ENCODE measurements around the gene REX1BD.

The REX1BD gene

DNA sequence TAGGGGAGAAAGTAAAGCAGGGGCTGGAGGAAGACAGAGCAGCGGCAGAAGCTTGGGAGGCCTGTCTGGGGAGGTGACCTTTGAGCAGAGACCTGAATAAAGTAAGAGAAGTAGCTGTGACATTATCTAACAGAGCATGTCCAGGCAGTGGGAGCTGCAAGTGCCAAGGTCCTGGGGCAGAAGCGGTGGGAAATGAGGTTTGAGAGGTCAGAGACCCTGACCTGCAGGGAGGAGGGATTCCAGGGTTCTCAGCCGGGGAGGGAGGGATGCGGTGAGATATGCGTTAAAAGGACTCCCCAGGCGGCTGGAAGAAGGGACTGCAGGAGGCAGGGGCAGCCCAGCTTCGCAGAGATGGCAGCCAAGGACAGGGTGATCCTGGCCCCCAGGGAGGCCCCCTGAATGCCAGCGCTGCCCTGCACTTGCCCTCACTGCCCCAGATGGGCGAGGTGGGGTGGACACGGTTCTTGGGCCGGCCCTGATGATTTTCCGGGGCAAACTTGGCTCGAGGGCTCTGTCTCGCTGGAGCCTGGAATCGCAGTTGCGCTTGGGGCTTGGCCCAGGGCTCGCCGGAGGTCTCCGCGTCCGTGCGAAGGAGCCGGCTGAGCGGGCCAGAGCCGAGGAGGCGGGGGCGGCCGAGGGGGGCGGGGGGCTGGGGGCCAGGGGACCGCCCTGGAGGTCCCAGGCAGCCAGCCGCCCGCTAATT, 14.8 kb downstream of the REX1BD start:
- DNase-seq (ENCODE audit: low spot score): no peak

DNA sequence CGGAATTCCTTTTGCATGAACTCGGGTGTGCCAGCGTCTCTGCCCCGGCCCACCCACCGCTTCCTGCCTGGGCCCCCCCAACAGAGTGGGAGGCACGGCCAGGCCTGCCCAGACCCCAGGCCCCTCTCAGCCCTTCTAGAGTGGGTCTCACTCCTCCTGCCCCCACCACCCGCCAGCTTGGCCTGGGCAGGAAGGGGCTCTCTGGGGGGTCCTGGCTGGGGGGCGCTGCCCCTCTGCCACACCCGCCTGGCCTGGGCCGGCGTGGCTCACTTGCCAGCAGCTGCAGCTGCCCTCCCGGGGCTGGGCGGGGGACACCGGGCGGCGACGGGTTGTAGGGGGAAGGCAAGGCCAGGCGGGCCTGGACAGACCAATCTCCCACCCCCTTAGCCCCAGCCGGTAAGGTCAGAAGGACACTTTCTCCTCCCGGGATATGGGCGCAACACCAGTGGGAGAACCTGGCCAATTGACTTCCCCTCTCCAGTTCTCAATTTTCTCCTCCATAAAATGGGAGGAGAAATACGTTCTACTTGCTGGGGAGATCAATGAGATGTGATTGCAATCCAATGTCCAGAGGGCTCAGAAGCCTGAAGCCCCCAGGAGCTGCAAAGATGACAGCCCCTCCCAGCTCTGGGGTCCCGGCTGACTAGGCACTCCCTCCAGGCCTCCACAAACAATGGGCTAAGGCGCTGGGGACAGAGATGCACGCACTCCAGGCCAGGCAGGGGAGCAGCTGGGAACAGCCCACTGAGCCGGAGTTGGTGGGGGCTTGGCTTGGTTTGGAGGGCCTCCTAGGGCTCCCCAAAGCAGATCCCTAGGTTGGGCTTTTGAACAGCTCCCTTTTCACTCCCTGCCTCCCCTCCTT, 15.6 kb downstream of the REX1BD start:
- DNase-seq (ENCODE audit: low spot score): no peak

DNA sequence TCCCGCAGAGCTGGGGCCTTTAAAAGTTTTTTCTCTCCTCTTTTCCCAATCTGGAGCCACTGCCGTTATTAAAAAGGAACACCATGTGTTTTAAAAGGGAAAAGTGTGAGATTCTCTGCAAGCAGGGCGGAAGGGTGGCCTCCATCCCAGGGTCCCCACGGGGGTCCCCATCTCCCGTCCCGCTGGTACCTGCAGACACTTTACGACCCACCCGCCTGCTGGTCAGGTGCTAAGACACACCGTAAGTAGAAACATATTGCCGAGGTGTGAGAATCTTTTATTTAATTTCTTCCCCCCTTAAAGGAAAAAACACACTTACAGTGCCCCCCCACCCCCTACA, 16.2 kb downstream of the REX1BD start:
- DNase-seq (ENCODE audit: low spot score): no peak

DNA sequence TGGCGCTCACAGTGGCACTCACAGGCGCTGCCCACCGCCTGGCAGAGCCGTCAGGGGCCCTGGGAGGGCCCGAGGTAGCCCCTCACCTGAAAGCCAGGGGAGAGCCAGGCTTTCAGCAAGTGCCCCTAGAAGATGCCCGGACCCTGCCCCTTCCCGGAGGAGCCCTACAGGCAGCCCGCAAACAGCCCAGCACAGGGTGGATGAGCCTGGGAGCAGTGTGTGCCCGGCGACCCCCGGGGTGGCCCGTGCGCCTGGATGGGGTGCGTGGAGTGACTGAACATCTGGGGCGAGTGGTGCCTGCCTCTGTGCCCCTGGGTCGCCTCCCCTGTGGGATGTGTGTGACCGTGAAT, 16.6 kb downstream of the REX1BD start:
- DNase-seq (ENCODE audit: low spot score): no peak

GRCh38 chr19:18605546-18606280, 17.1 kb downstream of the REX1BD start:
- no peak for DNase-seq (ENCODE audit: low spot score)

DNA sequence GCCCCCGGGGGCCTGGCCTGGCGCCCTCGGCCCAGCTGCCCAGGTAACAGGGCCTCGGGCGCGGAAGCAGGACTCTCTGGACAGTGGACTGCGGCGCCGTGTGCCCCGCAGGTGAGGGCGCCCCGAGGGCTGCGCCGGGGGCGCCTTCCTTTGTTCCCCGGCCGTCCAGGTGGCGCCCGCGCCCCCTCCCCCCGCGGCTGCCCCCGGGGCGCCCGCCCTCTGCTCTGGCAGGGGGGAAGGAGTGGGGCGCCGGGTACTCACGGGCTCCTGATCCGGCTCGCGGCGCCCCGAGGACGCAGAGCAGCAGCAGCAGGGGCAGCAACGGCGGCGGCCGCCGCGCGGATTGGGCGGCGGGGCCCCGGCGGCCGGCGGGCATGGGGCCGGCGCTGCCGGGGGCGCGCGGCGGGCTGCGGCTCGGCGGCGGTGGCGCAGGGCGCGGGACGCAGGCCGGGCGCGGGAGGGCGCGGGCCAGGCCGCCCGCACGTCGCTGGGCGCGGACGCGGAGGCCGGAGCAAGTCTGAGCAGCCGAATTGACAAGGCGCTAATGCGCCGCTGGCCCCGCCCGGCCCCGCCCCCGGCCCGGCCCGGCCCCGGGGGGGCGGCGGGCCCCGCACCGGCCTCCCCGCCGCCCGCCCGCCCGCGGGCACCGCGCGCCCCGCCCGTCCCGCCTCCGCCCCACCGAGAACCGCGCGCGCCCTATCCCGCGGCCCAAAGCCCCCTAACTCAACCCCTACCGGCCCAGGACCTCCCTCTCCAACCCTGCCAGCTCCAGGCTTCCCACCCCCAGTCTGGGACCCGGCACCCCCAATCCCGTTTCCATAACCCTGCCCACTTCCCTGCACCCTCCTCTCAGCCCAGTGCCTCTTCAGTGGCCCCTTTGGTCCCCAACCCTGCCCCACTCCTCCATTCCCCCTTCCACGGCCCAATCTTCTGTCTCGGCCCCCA, 18.0 kb downstream of the REX1BD start, which contains the start of gene CRLF1:
TSS of gene CRLF1 (minus strand) at position 519 of the 945 bp plus-strand sequence. CDS start at position 376, 143 bp downstream.
- DNase-seq (ENCODE audit: low spot score): no peak

DNA sequence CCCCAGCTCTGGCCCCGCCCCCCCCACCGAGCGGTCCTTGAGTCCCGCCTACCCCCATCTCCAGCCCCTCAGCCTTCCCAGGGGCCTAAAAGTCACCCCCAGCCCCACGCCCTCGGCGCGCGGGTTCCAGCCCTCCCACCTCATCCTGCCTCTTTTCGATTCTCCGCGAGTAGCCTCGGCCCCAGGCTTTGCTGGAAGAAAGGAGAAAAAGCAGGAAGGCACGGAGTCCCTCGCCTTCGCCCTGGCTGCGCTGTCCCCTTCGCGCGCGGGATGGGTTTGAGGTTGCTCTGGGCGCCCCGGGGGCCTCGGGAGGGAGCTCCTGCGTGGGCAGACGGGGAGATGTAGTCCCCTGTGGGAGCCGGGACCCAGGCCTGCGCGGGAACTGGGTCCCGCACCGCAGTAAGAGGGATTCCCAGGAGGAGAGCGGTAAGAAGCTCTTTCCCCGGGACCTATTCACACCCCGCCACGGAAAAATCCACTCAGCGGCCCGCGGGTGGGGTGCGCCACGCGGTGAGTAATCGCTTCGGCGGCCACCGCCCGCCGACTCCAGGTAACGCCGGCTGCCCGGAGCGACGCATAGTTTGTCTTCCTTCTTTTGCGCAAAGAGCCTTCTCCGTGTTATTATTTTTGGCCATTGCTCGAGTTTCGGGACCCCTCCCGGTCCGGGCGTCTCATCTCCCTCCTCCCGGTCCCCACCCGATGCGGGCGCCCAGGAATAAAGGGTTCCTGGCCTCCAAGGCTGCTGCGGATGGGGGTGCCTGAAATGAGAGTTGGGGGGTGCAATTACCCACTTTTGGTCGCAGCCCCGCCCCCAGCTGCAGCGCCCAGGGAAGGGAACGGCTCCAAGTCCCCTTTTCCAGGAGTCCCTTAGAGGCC, 18.9 kb downstream of the REX1BD start:
- DNase-seq (ENCODE audit: low spot score): no peak

- no peak for DNase-seq (ENCODE audit: low spot score)
Measured at GRCh38 chr19:18608102-18608804, 19.7 kb downstream of the REX1BD start.

DNA sequence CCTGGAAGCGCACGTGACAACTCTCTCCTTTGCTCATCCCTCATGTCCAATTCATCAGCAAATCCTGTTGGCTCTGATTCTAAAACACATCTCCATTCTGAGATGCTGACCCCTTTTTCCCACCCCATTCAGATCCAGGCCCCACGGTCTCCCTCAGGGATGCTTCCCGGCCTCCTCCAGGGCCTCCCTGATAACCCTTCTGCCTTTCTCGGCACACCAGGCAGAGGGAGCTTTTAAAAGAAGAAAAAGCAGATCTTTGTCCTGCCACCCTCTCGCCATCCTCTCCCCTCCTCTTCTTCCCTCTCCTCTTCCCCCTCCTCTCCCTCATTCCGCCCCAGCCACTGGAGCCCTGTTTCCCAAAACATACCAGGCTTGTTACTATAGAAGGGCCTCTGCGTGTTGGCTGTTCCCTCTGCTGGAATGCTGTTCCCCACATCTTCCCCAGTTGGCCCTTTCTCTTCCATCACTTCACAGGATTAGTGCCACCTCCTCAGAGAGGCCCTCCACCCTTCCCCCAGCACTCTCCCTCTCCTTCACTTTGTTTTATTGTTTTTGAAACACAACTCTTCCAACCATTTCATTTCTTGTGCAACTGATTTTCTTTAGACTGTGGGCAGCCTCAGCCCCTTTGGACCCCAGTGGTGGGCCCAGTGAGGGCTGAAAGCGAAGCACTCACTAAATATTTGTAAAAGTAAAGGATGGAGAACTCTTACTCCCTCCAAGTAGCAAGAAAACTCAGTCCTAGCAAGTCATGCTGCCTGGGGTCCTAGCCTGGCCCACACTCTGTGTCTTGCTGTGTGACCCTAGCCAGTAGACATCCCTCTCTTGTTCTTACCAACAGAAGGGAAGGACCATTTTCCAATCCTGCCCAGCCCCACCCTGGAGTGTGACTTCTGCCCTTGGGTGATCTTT, 20.5 kb downstream of the REX1BD start:
- DNase-seq (ENCODE audit: low spot score): no peak

GRCh38 chr19:18609717-18610051, 21.1 kb downstream of the REX1BD start:
- no peak for DNase-seq (ENCODE audit: low spot score)

GRCh38 chr19:18610245-18610555, 21.6 kb downstream of the REX1BD start:
- DNase-seq (ENCODE audit: low spot score): no peak

- no peak for DNase-seq (ENCODE audit: low spot score)
Measured at GRCh38 chr19:18610556-18611326, 22.1 kb downstream of the REX1BD start.

DNA sequence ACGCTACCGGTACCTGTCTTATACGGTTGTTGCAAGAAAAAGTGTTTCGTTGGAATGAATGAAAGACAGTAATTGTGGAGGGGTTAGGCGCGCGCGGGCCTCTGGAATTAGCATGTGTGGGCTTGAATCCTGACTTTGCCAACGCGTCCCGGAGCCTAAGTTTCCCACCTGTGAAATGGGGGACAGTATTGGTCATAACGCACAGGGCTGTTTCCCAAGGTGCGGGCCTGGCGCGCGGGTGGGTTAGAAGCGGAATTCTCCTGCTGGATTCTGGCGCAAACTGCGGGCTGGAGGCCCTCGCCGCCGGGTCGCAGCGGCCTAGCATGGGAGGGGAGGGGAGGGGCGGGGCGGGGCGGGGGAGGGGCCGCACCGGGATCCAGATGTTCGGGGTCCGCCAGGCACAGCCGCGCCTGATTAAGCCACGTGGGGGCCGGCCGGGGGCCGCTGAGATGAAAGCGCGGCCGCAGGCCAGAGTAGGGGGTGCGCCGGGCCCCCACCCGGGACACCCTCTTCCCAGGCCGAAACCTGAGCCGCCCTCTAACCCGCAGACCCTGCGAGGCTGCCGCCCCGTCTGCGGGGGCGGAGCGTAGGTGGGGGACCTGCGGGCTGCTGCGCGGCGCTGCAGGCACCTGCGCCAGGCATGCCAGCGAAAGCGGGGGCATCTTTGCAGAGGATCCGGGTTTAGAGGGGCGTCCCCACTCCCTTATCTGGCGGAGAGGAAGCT, 22.9 kb downstream of the REX1BD start:
- DNase-seq (ENCODE audit: low spot score): no peak

DNA sequence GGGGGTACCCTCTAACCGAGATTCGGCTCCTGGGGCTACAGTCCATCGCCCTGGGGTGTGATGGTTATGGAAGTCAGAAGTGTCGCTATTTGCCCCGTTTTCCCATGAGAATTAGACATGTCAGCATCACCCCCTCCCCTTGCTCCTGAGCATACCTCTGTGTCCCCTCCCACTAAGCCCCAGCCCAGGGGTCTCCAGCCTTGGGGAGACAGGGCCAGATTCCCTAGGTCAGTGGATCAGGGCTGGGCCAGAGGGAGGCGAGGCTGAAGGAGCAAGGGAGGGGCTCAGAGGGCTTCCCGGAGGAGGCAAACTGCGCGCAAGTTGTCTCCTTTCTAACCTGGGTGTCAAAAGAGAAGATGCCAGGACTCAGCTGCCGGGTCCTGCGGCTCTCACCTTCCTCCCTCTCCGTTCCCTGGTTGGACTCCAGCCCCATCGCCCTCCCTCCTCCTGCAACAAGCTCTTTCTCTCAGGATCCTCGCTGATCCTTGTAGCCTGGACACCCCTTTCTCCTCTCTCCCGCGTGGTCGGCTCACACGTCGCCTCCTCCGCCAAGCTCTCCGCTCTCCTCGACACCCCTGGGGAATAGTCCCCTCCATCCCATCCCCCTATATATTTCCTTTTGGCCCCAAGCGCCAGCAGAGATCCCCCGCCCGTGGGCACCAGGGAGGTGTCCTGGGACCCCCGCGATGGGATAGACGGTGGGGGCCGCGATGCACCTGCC, 23.6 kb downstream of the REX1BD start:
- no peak for DNase-seq (ENCODE audit: low spot score)

DNA sequence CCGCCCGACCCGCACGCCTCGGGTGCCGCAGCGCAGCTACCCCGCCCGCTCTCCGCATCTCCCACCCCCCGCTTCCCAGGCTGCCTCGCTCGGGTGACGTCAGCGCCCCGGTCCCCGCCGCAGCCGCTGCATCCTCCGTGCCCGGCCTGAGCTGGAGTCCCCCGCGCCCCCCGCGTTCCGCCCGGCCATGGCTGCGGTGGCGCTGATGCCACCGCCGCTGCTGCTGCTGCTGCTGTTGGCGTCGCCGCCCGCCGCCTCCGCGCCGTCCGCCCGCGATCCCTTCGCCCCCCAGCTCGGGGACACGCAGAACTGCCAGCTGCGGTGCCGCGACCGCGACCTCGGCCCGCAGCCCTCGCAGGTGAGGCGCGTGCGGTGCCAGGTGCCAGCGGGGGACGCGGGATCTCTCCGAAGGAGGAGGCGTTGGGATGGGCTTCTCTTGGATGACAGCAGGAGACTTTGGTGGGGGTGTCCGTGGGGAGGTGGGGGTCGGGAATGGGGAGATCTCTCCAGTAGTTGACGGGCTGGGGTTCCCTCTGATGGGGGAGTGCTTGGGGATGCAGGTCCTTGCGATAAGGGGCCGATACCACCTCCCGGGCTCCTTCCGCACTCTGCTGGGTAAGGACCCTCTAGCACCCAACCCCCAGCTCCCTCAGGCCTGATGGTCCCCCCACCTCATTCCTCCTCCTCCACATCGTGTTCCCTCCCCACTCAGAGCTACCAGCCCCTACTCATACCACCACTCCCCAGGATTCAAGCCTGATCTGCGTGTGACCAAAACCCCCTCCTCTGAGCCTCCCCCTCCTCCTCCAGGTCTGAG, 24.4 kb downstream of the REX1BD start, which contains the start of gene TMEM59L:
TSS of gene TMEM59L (plus strand) at position 99 of the 817 bp plus-strand sequence. CDS start at position 188, 89 bp downstream.
- DNase-seq (ENCODE audit: low spot score): no peak

- DNase-seq (ENCODE audit: low spot score): no peak
Measured at GRCh38 chr19:18613589-18614234, 25.1 kb downstream of the REX1BD start.
